GM23338 (cell line): ENCODE data around the gene ZNF211. TPM values are rescaled to one million over a fixed set of nuclear protein-coding genes. Genes with fewer than 3 reads are reported as not detected.

Experiments
- CREB1 ChIP-seq: fragments of 250-450 bp; sonication (Bioruptor Pico); IDR thresholded peaks from 2 replicates; pipeline ENCODE4 v1.5.0; 2020; ENCODE audit warnings: low read depth, mild to moderate bottlenecking, moderate library complexity
- EZH2 ChIP-seq: fragments of 200-600 bp; sonication (generic); IDR thresholded peaks from one replicate; pipeline ENCODE4 v1.8.0; 2017; ENCODE audit warnings: antibody characterized with exemption, mild to moderate bottlenecking, low read depth; ENCODE audit not compliant: unreplicated experiment
- JUNB ChIP-seq: IDR thresholded peaks from one replicate; pipeline ENCODE4 v1.6.1; 2016; ENCODE audit warnings: antibody characterized with exemption; ENCODE audit not compliant: unreplicated experiment
- NANOG ChIP-seq: IDR thresholded peaks from 2 replicates; pipeline ENCODE4 v1.6.1; 2016; ENCODE audit warnings: antibody characterized with exemption, borderline replicate concordance
- POLR2AphosphoS5 ChIP-seq: IDR thresholded peaks from 2 replicates; pipeline ENCODE4 v1.6.1; 2016; ENCODE audit warnings: antibody characterized with exemption, low read depth
- STAT1 ChIP-seq: IDR thresholded peaks from one replicate; pipeline ENCODE4 v1.6.1; 2016; ENCODE audit warnings: antibody characterized with exemption; ENCODE audit not compliant: unreplicated experiment
- ZNF114 ChIP-seq: fragments of 250-450 bp; sonication (Bioruptor Pico); IDR thresholded peaks from 2 replicates; pipeline ENCODE4 v1.5.0; 2020; ENCODE audit warnings: mild to moderate bottlenecking, moderate library complexity
- ZNF331 ChIP-seq: fragments of 250-450 bp; sonication (Bioruptor Pico); IDR thresholded peaks from 2 replicates; pipeline ENCODE4 v1.5.0; 2020; ENCODE audit warnings: low read depth, mild to moderate bottlenecking, moderate library complexity
- polyA plus RNA-seq: library from polyadenylated mRNA; unstranded; fragments of >200 nt; fragmentation: Nextera tagmentation; extraction: Ambion mirVana; gene quantifications from 2 replicates; pipeline ENCODE4 v1.2.1, GENCODE V29; 2016
- total RNA-seq: library from RNA; depleted of rRNA; stranded (reverse); fragments of >200 nt; shearing (Covaris generic); gene quantifications from 2 replicates; pipeline ENCODE4 v1.2.3, GENCODE V29; 2014
- TF ChIP-seq, protein P1 (sequence below), 2 experiments: fragments of 200-600 bp in 1 of 2; sonication (generic) in 1 of 2; conservative IDR thresholded peaks; 2 replicates each; pipeline versions ENCODE4 v1.5.1 to v1.6.1; 2016 to 2017; ENCODE audit warnings: antibody characterized with exemption in 2 of 2, low read depth in 2 of 2, mild to moderate bottlenecking in 2 of 2, moderate library complexity in 1 of 2
- TF ChIP-seq, protein P2 (sequence below): IDR thresholded peaks from 2 replicates; pipeline ENCODE4 v1.6.1; 2016; ENCODE audit warnings: antibody characterized with exemption
- TF ChIP-seq, protein P3 (sequence below): IDR thresholded peaks from one replicate; pipeline ENCODE4 v1.6.1; 2018; ENCODE audit warnings: antibody characterized with exemption; ENCODE audit not compliant: unreplicated experiment

The ZNF211 gene
- total and polyA plus RNA-seq, 2 experiments from 2014 or later: 9.7 to 13.8 TPM

DNA sequence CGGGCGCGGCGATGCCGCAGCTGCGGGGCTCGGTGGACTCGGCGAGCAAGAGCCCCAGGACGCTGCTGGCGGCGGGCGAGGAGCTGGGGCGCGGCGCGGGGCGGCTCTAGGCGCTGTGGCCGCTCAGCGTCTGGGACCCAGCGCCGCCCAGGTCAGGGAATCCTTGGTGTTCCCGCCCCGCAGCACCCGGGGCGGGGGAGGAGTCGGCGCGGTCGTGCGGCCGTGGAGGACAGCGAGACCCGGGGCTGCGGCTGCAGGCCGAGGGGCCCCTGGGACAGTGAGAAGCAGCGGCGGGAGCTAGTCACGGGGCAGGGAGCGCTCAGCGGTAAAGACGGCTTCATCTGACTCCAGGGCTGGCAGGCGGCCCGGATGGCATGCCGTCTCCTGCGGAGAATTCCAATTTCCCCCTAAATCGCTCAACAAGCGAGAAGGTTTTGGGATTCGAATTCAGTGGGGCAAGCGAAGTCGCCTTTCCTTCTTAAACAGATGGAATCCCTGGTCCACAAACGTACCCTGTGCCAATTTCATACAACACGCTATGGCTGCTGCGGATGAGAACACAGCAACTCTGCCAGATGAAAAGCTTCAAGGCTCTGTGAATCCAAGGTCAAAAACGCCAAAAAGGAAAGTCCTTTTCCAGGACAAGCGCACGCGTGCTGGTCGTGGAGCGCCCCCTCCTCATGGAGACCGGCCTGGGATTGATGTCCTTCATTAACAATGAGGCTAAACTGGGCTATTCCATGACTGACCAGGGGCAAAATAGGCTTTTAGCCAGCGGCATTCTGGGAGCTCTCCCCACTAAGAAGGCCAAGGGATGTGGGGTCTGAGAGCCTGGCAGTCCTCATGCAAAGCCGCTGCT lies 31.5 kb downstream of the ZNF211 start (continued):
- TF ChIP-seq STAT1: no peak
- peak; percentile 54 for TF ChIP-seq POLR2AphosphoS5
- TF ChIP-seq ZNF331 (CRISPR knock-in tag): no peak
- TF ChIP-seq, protein P1, sequence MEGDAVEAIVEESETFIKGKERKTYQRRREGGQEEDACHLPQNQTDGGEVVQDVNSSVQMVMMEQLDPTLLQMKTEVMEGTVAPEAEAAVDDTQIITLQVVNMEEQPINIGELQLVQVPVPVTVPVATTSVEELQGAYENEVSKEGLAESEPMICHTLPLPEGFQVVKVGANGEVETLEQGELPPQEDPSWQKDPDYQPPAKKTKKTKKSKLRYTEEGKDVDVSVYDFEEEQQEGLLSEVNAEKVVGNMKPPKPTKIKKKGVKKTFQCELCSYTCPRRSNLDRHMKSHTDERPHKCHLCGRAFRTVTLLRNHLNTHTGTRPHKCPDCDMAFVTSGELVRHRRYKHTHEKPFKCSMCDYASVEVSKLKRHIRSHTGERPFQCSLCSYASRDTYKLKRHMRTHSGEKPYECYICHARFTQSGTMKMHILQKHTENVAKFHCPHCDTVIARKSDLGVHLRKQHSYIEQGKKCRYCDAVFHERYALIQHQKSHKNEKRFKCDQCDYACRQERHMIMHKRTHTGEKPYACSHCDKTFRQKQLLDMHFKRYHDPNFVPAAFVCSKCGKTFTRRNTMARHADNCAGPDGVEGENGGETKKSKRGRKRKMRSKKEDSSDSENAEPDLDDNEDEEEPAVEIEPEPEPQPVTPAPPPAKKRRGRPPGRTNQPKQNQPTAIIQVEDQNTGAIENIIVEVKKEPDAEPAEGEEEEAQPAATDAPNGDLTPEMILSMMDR (conservative IDR thresholded peaks at IDR 0.05; ENCODE audit: low read depth in 2 of 2): peak in 1 of 2 experiments; percentile 26; a peak in 2 of 4 replicates
- no peak for TF ChIP-seq JUNB
- no peak for TF ChIP-seq EZH2
- TF ChIP-seq, protein P2, sequence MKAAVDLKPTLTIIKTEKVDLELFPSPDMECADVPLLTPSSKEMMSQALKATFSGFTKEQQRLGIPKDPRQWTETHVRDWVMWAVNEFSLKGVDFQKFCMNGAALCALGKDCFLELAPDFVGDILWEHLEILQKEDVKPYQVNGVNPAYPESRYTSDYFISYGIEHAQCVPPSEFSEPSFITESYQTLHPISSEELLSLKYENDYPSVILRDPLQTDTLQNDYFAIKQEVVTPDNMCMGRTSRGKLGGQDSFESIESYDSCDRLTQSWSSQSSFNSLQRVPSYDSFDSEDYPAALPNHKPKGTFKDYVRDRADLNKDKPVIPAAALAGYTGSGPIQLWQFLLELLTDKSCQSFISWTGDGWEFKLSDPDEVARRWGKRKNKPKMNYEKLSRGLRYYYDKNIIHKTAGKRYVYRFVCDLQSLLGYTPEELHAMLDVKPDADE: no peak
- no peak for TF ChIP-seq CREB1 (CRISPR knock-in tag)
- TF ChIP-seq, protein P3, sequence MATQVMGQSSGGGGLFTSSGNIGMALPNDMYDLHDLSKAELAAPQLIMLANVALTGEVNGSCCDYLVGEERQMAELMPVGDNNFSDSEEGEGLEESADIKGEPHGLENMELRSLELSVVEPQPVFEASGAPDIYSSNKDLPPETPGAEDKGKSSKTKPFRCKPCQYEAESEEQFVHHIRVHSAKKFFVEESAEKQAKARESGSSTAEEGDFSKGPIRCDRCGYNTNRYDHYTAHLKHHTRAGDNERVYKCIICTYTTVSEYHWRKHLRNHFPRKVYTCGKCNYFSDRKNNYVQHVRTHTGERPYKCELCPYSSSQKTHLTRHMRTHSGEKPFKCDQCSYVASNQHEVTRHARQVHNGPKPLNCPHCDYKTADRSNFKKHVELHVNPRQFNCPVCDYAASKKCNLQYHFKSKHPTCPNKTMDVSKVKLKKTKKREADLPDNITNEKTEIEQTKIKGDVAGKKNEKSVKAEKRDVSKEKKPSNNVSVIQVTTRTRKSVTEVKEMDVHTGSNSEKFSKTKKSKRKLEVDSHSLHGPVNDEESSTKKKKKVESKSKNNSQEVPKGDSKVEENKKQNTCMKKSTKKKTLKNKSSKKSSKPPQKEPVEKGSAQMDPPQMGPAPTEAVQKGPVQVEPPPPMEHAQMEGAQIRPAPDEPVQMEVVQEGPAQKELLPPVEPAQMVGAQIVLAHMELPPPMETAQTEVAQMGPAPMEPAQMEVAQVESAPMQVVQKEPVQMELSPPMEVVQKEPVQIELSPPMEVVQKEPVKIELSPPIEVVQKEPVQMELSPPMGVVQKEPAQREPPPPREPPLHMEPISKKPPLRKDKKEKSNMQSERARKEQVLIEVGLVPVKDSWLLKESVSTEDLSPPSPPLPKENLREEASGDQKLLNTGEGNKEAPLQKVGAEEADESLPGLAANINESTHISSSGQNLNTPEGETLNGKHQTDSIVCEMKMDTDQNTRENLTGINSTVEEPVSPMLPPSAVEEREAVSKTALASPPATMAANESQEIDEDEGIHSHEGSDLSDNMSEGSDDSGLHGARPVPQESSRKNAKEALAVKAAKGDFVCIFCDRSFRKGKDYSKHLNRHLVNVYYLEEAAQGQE: no peak
- TF ChIP-seq ZNF114 (CRISPR knock-in tag): no peak
- no peak for TF ChIP-seq NANOG
